NCI-H1105 (cell line): ENCODE data around the gene DNAH2.

Experiments
- DNase-seq: peaks from one replicate; lab custom pipeline; 2025; lab: John Stamatoyannopoulos, UW

Gene DNAH2

GRCh38 chr17:7721612-7722011 lies 4.1 kb downstream of the DNAH2 start:
- no peak for DNase-seq

DNA sequence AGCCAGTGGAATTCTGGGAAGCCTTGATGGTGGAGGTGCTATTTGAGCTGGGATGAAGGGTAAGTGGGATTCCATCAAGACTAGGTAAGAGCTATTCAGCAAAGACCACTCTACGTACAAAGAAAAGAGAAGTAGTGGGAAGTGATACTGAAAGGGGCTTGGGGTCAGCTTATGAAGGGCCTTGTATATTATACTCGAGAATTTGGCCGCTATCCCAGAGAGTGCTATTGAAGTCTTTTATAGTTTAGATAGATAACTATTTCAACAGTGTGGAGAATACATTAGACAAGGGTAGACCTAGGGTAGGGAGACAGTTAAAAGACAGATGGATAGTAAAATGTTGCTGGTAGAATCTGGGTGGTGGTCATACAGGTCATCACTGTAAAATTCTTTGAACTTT lies 10.3 kb downstream of the DNAH2 start:
- DNase-seq, result no peak

- no peak for DNase-seq
These were observed 12.3 kb downstream of the DNAH2 start for GRCh38 chr17:7729816-7730215.

- no peak for DNase-seq
These were observed 15.5 kb downstream of the DNAH2 start for GRCh38 chr17:7732981-7733539.

GRCh38 chr17:7737601-7738000 lies 20.1 kb downstream of the DNAH2 start:
- DNase-seq, result no peak

DNA sequence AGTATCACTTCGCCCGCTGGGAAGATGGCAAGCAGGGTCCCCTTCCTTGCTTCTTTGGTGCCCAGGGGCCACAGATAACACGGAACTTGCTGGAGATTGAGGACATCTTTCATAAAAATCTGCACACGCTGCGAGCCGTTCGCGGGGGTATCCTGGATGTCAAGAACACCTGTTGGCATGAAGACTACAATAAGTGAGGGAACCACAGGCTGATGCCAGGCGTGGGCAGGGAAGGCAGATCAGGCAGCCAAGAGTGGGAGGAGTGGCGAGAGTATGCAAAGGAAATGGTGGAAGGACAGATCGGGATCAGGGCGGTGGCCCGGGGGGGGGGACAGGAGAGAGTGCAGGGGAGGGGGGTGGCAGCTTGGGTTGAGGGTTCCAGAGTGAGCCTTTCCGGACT lies 22.2 kb downstream of the DNAH2 start:
- DNase-seq, result no peak

DNA sequence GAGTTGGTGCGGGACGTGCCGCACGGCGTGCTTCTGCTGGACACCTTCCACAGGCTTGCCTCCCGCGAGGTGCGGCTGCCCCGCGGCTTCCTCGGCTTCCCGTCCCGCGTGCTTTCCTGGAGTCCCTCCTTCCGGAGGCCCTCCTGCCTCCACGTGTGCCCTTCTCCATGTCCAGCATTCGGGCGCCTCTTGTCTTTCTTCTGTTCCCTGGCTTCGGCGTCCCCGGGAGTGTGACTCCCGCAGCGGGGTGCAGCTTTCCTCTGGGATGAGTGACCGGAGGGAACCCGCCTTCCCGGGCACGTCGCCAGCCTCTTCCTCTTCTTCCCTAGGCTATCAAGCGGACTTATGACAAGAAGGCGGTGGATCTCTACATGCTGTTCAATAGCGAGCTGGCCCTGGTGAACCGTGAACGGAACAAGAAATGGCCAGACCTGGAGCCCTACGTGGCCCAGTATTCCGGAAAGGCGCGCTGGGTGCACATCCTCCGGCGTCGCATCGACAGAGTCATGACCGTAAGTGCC lies 23.0 kb downstream of the DNAH2 start:
- DNase-seq, result peak; percentile 75

GRCh38 chr17:7742729-7743128 lies 25.2 kb downstream of the DNAH2 start:
- no peak for DNase-seq

DNA sequence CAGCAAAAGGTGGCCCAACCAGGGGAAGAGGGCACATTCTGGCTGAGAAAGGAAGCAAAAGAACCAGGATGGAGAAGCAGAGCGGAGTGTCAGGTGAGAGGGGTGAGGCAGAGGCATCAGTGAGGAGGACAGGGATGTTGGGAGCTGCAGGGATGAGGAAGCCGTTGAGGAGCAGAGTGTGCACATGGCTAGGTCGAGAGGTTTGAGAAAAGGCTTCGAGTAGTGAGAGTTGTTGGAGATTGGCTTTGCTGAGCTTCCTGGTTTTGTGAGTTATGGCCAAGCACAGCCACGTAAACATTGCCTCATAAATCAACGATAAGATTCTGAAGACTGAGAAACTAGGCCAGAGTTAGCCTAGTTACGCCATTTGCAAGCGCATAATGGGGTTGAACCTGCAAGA lies 26.9 kb downstream of the DNAH2 start:
- no peak for DNase-seq

DNA sequence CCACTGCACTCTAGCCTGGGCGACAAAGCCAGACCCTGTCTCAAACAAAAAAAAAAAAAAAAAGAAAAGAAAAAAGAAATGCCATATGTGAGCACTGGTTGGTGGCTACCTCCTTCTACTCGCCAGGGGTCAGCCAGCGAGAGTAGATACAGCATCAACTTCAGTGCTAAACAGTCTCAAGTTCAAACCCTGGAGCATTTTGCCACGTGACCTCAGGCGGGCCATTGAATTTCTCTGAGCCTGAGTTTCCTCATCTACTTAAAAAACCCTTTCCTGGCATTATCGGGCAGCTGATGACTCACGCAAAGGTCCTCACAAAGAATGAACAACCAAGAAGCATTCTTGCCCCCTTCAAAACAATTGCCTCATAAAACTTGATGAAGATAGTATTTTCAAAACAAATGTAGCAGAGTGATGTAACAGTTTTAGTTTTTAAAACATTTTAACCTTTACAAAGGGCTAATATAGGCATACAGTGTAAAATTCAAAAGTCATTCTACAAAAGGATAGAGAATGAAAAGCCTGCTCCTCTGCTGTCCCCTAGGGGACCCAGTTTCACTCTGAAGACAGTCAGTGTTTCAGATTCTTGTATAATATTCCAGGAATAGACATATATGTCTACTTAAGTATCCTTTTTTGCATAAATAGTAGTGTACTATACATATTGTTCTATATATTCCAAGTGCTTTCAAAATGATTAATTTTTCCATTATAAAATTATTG lies 28.4 kb downstream of the DNAH2 start:
- no peak for DNase-seq

- no peak for DNase-seq
These were observed 30.1 kb downstream of the DNAH2 start for GRCh38 chr17:7747635-7748071.

- no peak for DNase-seq
These were observed 30.7 kb downstream of the DNAH2 start for GRCh38 chr17:7748076-7748775.

- no peak for DNase-seq
These were observed 32.8 kb downstream of the DNAH2 start for GRCh38 chr17:7750321-7750821.

GRCh38 chr17:7754656-7755055 lies 37.1 kb downstream of the DNAH2 start:
- no peak for DNase-seq

DNA sequence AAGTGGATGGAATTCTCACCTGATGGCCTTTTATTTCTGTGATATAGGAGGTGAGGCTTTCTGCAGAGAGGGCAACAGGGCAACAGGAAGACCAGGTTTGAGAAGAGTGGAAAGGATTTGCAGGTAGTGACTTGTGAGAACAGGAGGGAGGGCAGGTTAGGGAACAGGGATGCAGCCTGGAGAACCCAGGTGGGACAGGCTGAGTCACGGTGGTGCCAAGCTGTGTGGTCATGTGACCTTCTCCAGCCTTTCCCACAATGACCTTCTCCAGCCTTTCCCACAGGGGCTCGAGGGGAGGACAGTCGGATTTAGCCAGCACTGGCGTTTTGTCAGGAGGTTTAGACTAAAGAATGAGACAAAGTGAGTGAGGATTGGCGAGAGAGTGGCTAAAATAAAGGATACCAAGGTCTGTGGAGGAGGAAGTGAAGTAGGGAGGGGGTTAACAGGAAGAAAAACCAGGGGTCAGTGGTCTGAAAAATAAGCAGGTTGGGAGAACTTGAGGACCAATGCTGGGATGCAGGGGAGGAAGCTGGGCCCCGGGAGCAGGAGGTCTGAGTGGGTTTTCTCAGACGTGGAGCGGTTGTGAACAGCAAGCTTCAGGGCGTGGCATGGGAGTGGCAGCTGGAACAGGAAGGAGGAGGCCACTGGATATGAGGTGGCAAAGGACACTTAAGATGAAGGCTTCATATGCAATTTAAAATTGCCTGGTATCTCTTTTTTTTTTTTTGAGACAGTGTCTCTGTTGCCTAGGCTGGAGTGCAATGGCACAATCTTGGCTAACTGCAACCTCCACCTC lies 37.7 kb downstream of the DNAH2 start:
- DNase-seq, result no peak

GRCh38 chr17:7756968-7757367 lies 39.4 kb downstream of the DNAH2 start:
- no peak for DNase-seq

- DNase-seq, result no peak
These were observed 46.4 kb downstream of the DNAH2 start for GRCh38 chr17:7763919-7764318.

- no peak for DNase-seq
These were observed 49.5 kb downstream of the DNAH2 start for GRCh38 chr17:7767004-7767403.

DNA sequence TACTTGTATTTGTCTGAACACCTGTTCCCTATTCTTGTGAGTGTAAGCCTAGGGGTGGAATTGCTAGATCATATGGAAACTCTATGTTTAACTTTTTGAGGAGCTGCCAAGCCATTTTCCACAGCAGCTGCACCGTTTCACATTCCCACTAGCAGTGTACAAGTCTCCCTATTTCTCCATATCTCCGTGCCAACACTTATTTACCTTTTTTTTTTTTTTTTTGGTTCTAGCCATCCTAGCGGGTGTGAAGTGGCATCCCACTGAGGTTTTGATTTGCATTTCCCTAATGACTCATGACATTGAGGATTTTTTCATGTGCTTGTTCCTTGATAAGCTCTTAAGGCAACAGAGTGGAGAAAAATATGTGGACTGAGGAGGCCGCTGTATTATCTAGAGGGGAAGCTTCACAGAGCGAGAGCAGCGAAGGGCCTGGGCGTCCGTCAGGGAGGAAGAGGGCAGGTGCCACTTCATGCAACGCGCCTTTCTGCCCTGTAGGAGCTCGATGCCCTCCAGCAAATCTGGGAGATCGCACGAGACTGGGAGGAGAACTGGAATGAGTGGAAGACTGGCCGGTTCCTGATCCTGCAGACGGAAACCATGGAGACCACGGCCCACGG lies 50.0 kb downstream of the DNAH2 start:
- DNase-seq, result no peak

DNA sequence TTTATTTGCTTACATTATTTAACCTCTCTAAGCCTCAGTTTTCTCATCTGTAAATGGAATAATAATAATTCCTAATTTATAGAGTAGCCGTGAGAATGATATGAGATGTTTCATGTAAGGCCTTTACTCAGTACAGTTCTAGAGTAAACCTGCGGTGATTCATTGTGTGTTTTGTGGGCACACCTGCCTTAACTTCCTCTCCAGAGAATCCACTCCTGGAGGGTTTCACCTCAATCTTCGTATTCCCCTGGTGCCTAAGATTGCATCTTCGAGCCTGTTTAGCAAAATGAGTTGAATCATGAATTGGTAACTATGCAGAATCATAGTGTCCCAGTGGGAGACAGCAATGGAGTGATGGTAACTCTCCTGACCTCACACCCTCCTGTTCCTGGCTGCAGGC lies 52.3 kb downstream of the DNAH2 start:
- no peak for DNase-seq

DNA sequence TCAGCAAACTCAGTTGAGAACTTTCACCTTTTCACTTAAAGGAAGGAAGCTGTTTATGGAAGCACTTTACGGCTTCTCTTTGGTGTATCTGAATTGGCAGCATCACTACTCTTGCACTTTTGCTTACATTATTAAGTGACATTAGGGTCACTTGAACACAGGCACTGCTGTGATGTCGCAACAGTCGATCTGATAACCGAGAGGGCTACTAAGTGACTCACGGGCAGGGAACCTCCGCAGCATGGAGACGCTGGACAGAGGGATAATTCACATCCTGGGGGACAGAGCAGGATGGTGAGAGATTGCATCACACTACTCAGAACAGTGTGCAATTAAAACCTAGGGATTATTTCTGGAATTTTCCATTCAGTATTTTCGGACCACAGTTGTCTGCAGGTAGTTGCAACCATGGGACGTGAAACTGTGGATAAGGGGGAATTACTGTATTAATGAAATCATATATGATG lies 56.5 kb downstream of the DNAH2 start:
- no peak for DNase-seq

- no peak for DNase-seq
These were observed 57.5 kb downstream of the DNAH2 start for GRCh38 chr17:7775051-7775450.
